ENCODE data around the gene PLCB4.

The PLCB4 gene

DNA sequence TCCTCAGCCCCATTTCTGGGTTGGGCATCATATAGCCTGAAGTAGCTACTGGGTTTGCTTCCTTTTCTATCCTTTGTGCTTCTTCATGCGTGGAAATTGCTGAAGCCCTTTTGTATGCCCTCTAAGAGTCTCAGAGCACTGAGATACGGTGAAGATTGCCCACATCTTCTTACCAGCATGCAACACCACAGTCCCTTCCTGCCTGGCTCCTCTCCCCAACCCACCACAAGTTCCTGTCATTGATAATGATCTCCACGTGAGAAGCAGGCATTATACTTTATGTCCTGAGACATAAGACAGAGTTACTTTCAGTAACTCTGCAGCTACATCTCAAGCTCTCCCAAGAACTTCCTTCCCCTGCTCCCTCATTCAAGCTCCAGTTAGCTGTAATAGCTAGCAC lies 15.8 kb upstream of the PLCB4 start:
- DNase-seq (ENCODE audit: low read depth) = no peak
- TF ChIP-seq, protein P1, sequence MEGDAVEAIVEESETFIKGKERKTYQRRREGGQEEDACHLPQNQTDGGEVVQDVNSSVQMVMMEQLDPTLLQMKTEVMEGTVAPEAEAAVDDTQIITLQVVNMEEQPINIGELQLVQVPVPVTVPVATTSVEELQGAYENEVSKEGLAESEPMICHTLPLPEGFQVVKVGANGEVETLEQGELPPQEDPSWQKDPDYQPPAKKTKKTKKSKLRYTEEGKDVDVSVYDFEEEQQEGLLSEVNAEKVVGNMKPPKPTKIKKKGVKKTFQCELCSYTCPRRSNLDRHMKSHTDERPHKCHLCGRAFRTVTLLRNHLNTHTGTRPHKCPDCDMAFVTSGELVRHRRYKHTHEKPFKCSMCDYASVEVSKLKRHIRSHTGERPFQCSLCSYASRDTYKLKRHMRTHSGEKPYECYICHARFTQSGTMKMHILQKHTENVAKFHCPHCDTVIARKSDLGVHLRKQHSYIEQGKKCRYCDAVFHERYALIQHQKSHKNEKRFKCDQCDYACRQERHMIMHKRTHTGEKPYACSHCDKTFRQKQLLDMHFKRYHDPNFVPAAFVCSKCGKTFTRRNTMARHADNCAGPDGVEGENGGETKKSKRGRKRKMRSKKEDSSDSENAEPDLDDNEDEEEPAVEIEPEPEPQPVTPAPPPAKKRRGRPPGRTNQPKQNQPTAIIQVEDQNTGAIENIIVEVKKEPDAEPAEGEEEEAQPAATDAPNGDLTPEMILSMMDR (IDR thresholded peaks at IDR 0.05; ENCODE audit: insufficient read depth, low read depth, low read length, missing control alignments) = no peak
- H3K4me3 ChIP-seq (ENCODE audit: low read depth, low read length) = no peak overlapping the region

DNA sequence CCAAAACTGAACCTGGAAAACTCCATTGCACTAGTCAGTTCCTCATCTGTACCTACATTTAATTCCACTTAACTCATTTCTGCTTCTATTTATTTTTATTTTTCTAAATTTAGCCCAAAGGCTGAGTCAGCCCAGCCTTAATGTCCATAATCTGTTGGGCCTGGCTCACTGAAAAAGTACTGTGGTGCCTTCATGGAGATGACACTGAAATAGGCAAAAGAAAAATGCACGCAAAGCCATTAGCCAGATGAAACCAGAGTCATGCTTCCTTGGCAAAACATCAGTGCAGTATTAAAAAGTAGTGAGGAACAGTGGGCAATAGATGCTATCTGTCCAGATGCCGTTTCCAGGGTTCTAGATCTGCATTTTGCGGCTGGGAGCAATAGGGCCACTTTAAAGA lies 14.7 kb upstream of the PLCB4 start:
- DNase-seq (ENCODE audit: low read depth) = no peak
- H3K4me3 ChIP-seq (ENCODE audit: low read depth, low read length) = no peak overlapping the region
- TF ChIP-seq, protein P1 (IDR thresholded peaks at IDR 0.05; ENCODE audit: insufficient read depth, low read depth, low read length, missing control alignments) = no peak

DNA sequence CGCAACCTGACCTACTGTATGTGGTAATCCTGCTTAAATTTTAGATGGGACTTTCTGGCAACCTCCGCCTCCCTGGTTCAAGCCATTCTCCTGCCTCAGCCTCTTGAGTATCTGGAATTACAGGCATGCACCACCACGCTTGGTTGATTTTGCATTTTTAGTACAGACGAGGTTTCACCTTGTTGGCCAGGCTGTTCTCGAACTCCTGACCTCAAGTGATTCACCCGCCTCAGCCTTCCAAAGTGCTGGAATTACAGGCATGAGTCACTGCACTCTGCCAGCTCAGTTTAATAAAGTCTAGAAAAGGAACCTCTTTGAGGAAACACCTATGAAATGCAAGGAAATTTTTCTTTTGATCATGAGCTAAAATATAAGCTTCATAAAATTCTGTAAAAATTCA lies 9.0 kb upstream of the PLCB4 start:
- no peak overlapping the region for H3K4me3 ChIP-seq (ENCODE audit: low read depth, low read length)
- TF ChIP-seq, protein P1 (IDR thresholded peaks at IDR 0.05; ENCODE audit: insufficient read depth, low read depth, low read length, missing control alignments) = no peak
- no peak for DNase-seq (ENCODE audit: low read depth)

DNA sequence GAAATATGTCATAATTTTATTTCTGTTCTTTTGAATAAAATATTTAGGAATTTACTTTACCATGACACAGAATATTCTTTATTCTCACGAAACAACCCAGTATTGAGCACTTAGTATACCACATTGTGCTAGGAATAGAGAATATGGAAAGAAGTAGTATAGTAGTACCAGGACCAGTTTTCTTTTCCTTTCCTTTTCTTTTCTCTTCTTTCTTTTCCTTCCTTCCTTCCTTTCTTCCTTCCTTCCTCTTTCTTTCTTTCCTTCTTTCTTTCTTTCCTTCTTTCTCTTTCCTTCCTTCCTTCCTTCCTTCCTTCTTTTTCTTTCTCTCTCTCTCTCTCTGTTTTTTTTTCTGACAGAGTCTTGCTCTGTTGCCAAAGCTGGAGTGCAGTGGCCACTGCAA lies 7.5 kb upstream of the PLCB4 start:
- DNase-seq (ENCODE audit: low read depth) = no peak
- TF ChIP-seq, protein P1 (IDR thresholded peaks at IDR 0.05; ENCODE audit: insufficient read depth, low read depth, low read length, missing control alignments) = no peak
- no peak overlapping the region for H3K4me3 ChIP-seq (ENCODE audit: low read depth, low read length)

DNA sequence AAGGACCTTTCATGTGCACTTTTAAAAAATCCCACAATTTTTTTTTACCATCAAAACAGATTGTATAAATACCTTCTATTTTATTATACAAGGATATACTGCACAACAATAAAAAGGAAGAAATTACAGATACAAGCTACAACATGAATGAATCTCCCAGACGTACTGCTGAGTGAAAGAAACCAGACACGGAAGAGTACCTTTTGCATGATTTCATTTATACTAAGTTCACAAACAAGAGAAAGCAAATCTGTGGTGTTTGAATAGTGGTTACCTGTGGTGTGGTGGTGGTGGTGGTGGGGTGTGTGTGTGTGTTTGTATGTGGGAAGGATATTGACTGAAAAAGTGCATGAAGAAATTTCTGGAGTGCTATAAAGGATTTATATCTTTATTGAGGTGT lies 6.8 kb upstream of the PLCB4 start:
- H3K4me3 ChIP-seq (ENCODE audit: low read depth, low read length) = no peak overlapping the region
- DNase-seq (ENCODE audit: low read depth) = no peak
- TF ChIP-seq, protein P1 (IDR thresholded peaks at IDR 0.05; ENCODE audit: insufficient read depth, low read depth, low read length, missing control alignments) = no peak

DNA sequence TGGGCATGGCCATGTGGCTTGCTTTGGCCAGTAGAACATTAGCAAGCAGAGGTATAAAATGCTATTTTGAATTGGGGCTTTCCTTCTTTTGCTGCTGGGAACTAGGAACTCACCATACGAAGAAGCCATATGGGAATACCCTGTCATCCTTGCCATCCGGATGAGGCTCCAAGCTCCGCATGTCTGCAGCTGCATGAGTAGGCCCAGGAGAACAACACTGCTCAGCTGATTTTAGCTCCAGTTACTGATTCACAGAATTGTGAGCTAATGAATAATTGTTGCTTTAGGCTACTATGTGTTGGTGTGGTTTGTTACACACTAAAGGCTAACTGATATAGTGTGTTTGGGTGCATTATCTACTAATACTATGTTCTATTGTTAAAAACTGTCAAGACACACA lies 2.7 kb upstream of the PLCB4 start:
- TF ChIP-seq, protein P1 (IDR thresholded peaks at IDR 0.05; ENCODE audit: insufficient read depth, low read depth, low read length, missing control alignments) = no peak
- DNase-seq (ENCODE audit: low read depth) = no peak
- no peak overlapping the region for H3K4me3 ChIP-seq (ENCODE audit: low read depth, low read length)

DNA sequence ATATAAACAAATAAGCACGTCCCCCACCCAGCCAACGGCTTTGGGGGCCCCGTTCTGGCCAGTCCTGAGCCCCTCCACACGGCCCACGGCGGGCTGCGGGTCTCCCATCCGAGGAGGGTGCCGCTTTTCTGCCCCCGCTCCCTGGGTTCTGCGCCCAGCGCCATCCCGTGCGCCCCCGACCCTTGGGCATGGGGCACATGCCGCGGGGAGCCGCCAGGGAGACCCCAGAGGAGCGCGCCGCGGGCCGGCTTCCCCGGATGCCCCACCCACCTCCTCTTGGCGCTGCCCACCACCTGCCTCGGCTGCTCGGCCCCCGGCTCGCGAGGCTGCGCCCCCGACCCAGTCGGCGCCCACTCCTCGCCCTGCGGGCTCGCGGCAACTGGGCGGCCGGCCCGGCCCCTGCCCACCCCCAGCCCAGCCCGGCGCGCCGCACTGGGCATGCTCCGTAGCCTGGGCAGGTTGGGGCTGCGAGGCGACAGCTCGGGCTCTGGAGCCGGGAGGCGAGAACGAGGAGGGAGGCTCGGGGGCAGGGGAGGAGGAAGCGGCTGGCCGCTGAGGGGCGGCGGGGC lies 570 bp upstream of the PLCB4 start:
- H3K4me3 ChIP-seq (ENCODE audit: low read depth, low read length) = no peak overlapping the region
- no peak for DNase-seq (ENCODE audit: low read depth)
- TF ChIP-seq, protein P1 (IDR thresholded peaks at IDR 0.05; ENCODE audit: insufficient read depth, low read depth, low read length, missing control alignments) = no peak

Data from GM12865 (cell line).